Endothelial cell of umbilical vein (primary cell): ENCODE data around the gene ARPC1A. TPM values are rescaled to one million over a fixed set of nuclear protein-coding genes. Genes with fewer than 3 reads are reported as not detected.

Experiments used
- BruUV-seq: library from RNA; stranded (reverse); fragments of 400-500 nt; replicated peaks from 2 replicates; lab custom pipeline; 2021; lab: Mats Ljungman, UMichigan
- CTCF ChIA-PET: fragments of 300-600, 350-600 bp; sonication (Branson Sonifier 250); formaldehyde crosslinking; loops from one replicate; lab custom pipeline; 2021; ENCODE audit warnings: antibody characterized with exemption, inconsistent platforms; lab: Charles Lee
- POLR2A ChIA-PET: fragments of 300-600, 350-600 bp; sonication (Branson Sonifier 250); formaldehyde crosslinking; loops from one replicate; lab custom pipeline; 2021; ENCODE audit warnings: antibody characterized with exemption, inconsistent platforms; lab: Charles Lee
- DNase-seq: peaks from one replicate; pipeline ENCODE4 v3.0.0-alpha.2; 2011; ENCODE audit warnings: low read depth, low spot score
- FAIRE-seq: peaks from 2 replicates; lab custom pipeline; 2011; peaks lifted over from hg19 to GRCh38; lab: Jason Lieb, UNC
- H2AFZ ChIP-seq: 2 replicates; pipeline ENCODE4 v1.6.0; 2012; ENCODE audit warnings: low read depth, low read length, control low read depth, inconsistent platforms
- H3K27ac ChIP-seq: 2 replicates; pipeline ENCODE4 v1.5.1; 2011; ENCODE audit warnings: low read depth, mild to moderate bottlenecking, control low read depth, low read length, moderate library complexity; ENCODE audit not compliant: insufficient read depth
- H3K27me3 ChIP-seq, 2 experiments: 2 replicates each; pipeline versions ENCODE4 v1.6.0 to v1.6.1; 2011; ENCODE audit warnings: low read length in 2 of 2, mixed read lengths in 1 of 2; ENCODE audit not compliant: control insufficient read depth in 2 of 2, insufficient read depth in 2 of 2
- H3K36me3 ChIP-seq, 2 experiments: 2 replicates in 1 of 2; 3 replicates in 1 of 2; pipeline ENCODE4 v1.5.1; 2011; ENCODE audit warnings: low read length in 2 of 2, mild to moderate bottlenecking in 1 of 2, moderate library complexity in 1 of 2; ENCODE audit not compliant: control insufficient read depth in 2 of 2, insufficient read depth in 2 of 2; ENCODE audit errors: extremely low read depth in 1 of 2
- H3K4me1 ChIP-seq: 3 replicates; pipeline ENCODE4 v1.5.1; 2011; ENCODE audit warnings: mild to moderate bottlenecking, low read length; ENCODE audit not compliant: control insufficient read depth, insufficient read depth; ENCODE audit errors: extremely low read depth
- H3K4me2 ChIP-seq: 2 replicates; pipeline ENCODE4 v1.6.1; 2011; ENCODE audit warnings: low read length, control low read depth, mixed read lengths; ENCODE audit not compliant: insufficient read depth
- H3K4me3 ChIP-seq, 3 experiments: fragments of 200-600 bp in 1 of 3; sonication (generic), shearing (Covaris generic) in 1 of 3; replicated peaks in 1 of 3; 2 replicates each; pipeline ENCODE4 v1.5.1; 2011 to 2016; ENCODE audit warnings: control low read depth in 3 of 3, low read length in 3 of 3, mild to moderate bottlenecking in 2 of 3, inconsistent platforms in 1 of 3, low read depth in 1 of 3, moderate library complexity in 1 of 3; ENCODE audit not compliant: insufficient read depth in 1 of 3
- H3K79me2 ChIP-seq: 2 replicates; pipeline ENCODE4 v1.6.0; 2012; ENCODE audit warnings: low read length, inconsistent platforms; ENCODE audit not compliant: control insufficient read depth, insufficient read depth
- H3K9ac ChIP-seq: replicated peaks from 2 replicates; pipeline ENCODE3; 2011; ENCODE audit warnings: low read length, control low read depth; ENCODE audit not compliant: insufficient read depth; ENCODE audit errors: extremely low read depth
- H3K9me1 ChIP-seq: replicated peaks from 3 replicates; pipeline ENCODE4 v1.6.0; 2011; ENCODE audit warnings: mild to moderate bottlenecking, low read length; ENCODE audit not compliant: control insufficient read depth, insufficient read depth; ENCODE audit errors: extremely low read depth
- H3K9me3 ChIP-seq: replicated peaks from 2 replicates; pipeline ENCODE4 v1.5.1; 2012; ENCODE audit warnings: low read length, inconsistent platforms; ENCODE audit not compliant: control insufficient read depth, insufficient read depth
- H4K20me1 ChIP-seq: replicated peaks from 2 replicates; pipeline ENCODE3; 2011; ENCODE audit warnings: mild to moderate bottlenecking, low read length; ENCODE audit not compliant: control insufficient read depth, insufficient read depth; ENCODE audit errors: extremely low read depth
- CTCF ChIP-seq, 2 donors: IDR thresholded peaks; 1 replicate in 1 of 2; 2 replicates in 1 of 2; pipeline ENCODE4 v1.5.1; 2011; ENCODE audit warnings: low read length in 2 of 2, mild to moderate bottlenecking in 2 of 2, moderate library complexity in 2 of 2, control low read depth in 1 of 2, inconsistent platforms in 1 of 2, low read depth in 1 of 2; ENCODE audit not compliant: insufficient read depth in 1 of 2; ENCODE audit errors: extremely low read depth in 1 of 2
- FOS ChIP-seq: IDR thresholded peaks from 2 replicates; pipeline ENCODE4 v1.6.1; 2011; ENCODE audit warnings: mild to moderate bottlenecking, low read length, moderate library complexity, borderline replicate concordance; ENCODE audit not compliant: insufficient read depth
- GATA2 ChIP-seq: IDR thresholded peaks from 2 replicates; pipeline ENCODE4 v1.7.0; 2011; ENCODE audit warnings: low read depth, mild to moderate bottlenecking, moderate library complexity, mixed read lengths, low read length; ENCODE audit not compliant: insufficient read length, insufficient read depth
- JUN ChIP-seq: IDR thresholded peaks from 2 replicates; pipeline ENCODE4 v1.6.1; 2011; ENCODE audit warnings: borderline replicate concordance, low read depth; ENCODE audit not compliant: insufficient read length, insufficient read depth
- MAX ChIP-seq: IDR thresholded peaks from 2 replicates; pipeline ENCODE4 v1.6.1; 2011; ENCODE audit not compliant: insufficient read depth, insufficient read length
- MYC ChIP-seq: IDR thresholded peaks from one replicate; pipeline ENCODE4 v1.6.1; 2011; ENCODE audit warnings: mild to moderate bottlenecking, low read depth, low read length
- POLR2AphosphoS5 ChIP-seq: IDR thresholded peaks from 2 replicates; pipeline ENCODE4 v1.6.1; 2012; ENCODE audit warnings: low read depth, mild to moderate bottlenecking, control low read depth, low read length, moderate library complexity; ENCODE audit not compliant: insufficient read depth
- dilution Hi-C: fragments of 300-500 bp; cut with MboI; formaldehyde crosslinking; loops from one replicate; pipeline ENCODE4 v1.15.0; 2019; ENCODE audit warnings: low sequenced_read_pairs; ENCODE audit not compliant: extremely low pct_ligation_motif_present
- intact Hi-C: fragments of 100-400 bp; cut with micrococcal nuclease; formaldehyde crosslinking; loops from one replicate; pipeline ENCODE4 v1.10.0; 2022
- polyA plus RNA-seq, 4 experiments: library from polyadenylated mRNA; depleted of rRNA in 3 of 4; stranded (reverse) in 3 of 4; unstranded in 1 of 4; fragments of >200 nt; gene quantifications; 2 replicates each; pipeline versions ENCODE4 v1.2.1 to v1.2.3, GENCODE V29; 2011 to 2012; ENCODE audit warnings: missing spikeins in 1 of 4
- total RNA-seq: library from RNA; stranded (reverse); gene quantifications from 2 replicates; pipeline ENCODE4 v1.2.3, GENCODE V29; 2021

ARPC1A gene
- total and polyA plus RNA-seq, 2 donors (not counting 3 experiments of a cell fraction or from before 2014, with no cell fraction given): 200 to 243 TPM

- Histone ChIP-seq H3K36me3 (no peaks in the 10 kb centered on the region), H3K27me3 (no peaks in the 10 kb centered on the region), H3K4me3 (no peak overlapping the region), H3K4me1 (no peaks in the 10 kb centered on the region), H3K9ac (no peak overlapping the region), H3K79me2 (no peaks in the 10 kb centered on the region), H3K9me1 (no peaks in the 10 kb centered on the region), H4K20me1 (no peaks in the 10 kb centered on the region), H3K4me2 (no peak overlapping the region), H3K27ac (no peak overlapping the region), H3K9me3 (no peaks in the 10 kb centered on the region), H2AFZ (no peak overlapping the region)
- TF ChIP-seq GATA2: no peak
- no peak for TF ChIP-seq CTCF (IDR thresholded peaks at IDR 0.05; ENCODE audit: extremely low read depth in 1 of 2, insufficient read depth in 1 of 2, low read depth in 1 of 2, low read length in 2 of 2)
- TF ChIP-seq MAX: no peak
- no peak for TF ChIP-seq MYC
- no peak for TF ChIP-seq JUN
- TF ChIP-seq POLR2AphosphoS5: no peak
- TF ChIP-seq FOS: no peak
- FAIRE-seq (no peak), DNase-seq (no peak)
- intact Hi-C loops: no loop called here
- ChIA-PET CTCF (interaction anchor here (1.3 to 5.6 kb wide), 4 partner anchors 43 to 280 kb away, joined by 3 to 44 read pairs (median 6); no protein-coding TSS in a partner anchor), POLR2A (no interaction called here)
- no TSS peak for BruUV-seq
- dilution Hi-C loops: loop anchor here (10.0 kb wide), 1 partner anchor 245 kb away; no protein-coding TSS in a partner anchor
Measured at GRCh38 chr7:99310004-99310403, 15.7 kb upstream of the ARPC1A start.
